GM18873 (cell line): Measurements from ENCODE around the gene HADHB.
"Not testable (repeated sequence)": the region's sequence is repeated elsewhere in the genome, so short reads cannot be mapped to it uniquely, and the experiment has no call there.

Experiments
- ATAC-seq: cut with Tn5 transposase; IDR thresholded peaks from one replicate; pipeline ENCODE4 v1.9.1; 2021; ENCODE audit warnings: mild to moderate bottlenecking, moderate library complexity, moderate number of reproducible peaks; ENCODE audit not compliant: unreplicated experiment, low FRiP score

Gene HADHB

GRCh38 chr2:26243470-26244308 lies 1.1 kb upstream of the HADHB start:
- ATAC-seq, result no peak

- ATAC-seq, result peak; percentile 7
These were observed 543 bp downstream of the HADHB start for GRCh38 chr2:26245231-26245732.

GRCh38 chr2:26245810-26246209 lies 1.1 kb downstream of the HADHB start:
- peak; percentile 47 for ATAC-seq

GRCh38 chr2:26246818-26247217 lies 2.1 kb downstream of the HADHB start:
- ATAC-seq, result no peak

- ATAC-seq, result no peak
These were observed 4.9 kb downstream of the HADHB start for GRCh38 chr2:26249625-26250024.

GRCh38 chr2:26251893-26252292 lies 7.2 kb downstream of the HADHB start:
- ATAC-seq, result no peak

- ATAC-seq, result no peak
These were observed 11.1 kb downstream of the HADHB start for GRCh38 chr2:26255759-26256384.

- ATAC-seq, result not testable (repeated sequence)
These were observed 14.1 kb downstream of the HADHB start for GRCh38 chr2:26258836-26259235.

- ATAC-seq, result no peak
These were observed 23.5 kb downstream of the HADHB start for GRCh38 chr2:26268213-26268612.

- ATAC-seq, result not testable (repeated sequence)
These were observed 24.1 kb downstream of the HADHB start for GRCh38 chr2:26268670-26269385.

GRCh38 chr2:26269571-26270158 lies 24.9 kb downstream of the HADHB start:
- ATAC-seq, result no peak

- ATAC-seq, result no peak
These were observed 25.6 kb downstream of the HADHB start for GRCh38 chr2:26270373-26270772.

- no peak for ATAC-seq
These were observed 28.8 kb downstream of the HADHB start for GRCh38 chr2:26273501-26273900.

GRCh38 chr2:26274058-26274613 lies 29.4 kb downstream of the HADHB start:
- no peak for ATAC-seq

- ATAC-seq, result no peak
These were observed 31.9 kb downstream of the HADHB start for GRCh38 chr2:26276484-26277227.

GRCh38 chr2:26279886-26280285 lies 35.1 kb downstream of the HADHB start:
- ATAC-seq, result no peak

- ATAC-seq, result no peak
These were observed 36.5 kb downstream of the HADHB start for GRCh38 chr2:26281226-26281625.

GRCh38 chr2:26283606-26284005 lies 38.9 kb downstream of the HADHB start:
- ATAC-seq, result no peak

- no peak for ATAC-seq
These were observed 39.4 kb downstream of the HADHB start for GRCh38 chr2:26284132-26284531.

GRCh38 chr2:26285931-26286330 lies 41.2 kb downstream of the HADHB start:
- ATAC-seq, result no peak
